Measurements from ENCODE around the gene ARHGAP26. TPM values are rescaled to one million over a fixed set of nuclear protein-coding genes. Genes with fewer than 3 reads are reported as not detected.

The ARHGAP26 gene
- total and polyA plus RNA-seq, 4 donors = 1.8 to 16.7 (median 4.1) TPM

DNA sequence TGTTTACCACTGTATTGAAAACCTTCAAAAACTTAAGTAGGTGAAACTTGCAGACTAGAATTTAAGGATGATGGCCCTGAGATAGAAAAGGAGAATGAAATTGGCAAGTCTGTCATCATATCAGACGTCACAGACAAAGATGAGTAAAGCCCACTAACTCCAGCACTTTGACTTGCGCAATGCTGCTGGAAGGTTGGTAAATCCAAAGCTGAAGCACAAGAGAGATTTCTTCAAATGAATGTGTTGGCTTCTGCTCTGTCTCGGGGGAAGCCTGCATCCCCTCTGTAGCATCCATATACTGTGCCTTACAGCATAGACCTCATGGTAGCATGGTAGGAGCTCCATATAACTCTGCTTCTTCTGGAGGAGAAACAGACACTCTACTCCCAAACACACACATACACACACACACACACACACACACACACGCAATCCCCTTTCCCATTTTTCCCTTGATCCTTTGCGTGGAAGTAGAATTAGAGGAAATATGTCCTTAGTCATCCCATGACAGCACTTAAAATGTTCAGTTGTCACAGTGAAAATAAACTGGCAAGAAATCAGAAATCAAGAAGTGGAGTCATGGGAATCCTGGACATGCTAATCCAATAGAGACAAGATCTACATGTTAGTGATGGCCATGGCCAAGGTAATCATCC, 391.8 kb downstream of the ARHGAP26 start:
- no peaks in the 10 kb centered on the region for H3K27me3 ChIP-seq (ENCODE audit: control insufficient read depth in 4 of 4, insufficient read depth in 4 of 4, low read length in 3 of 4)
- H3K4me3 ChIP-seq (ENCODE audit: low read depth in 1 of 3, low read length in 3 of 3) = no peak overlapping the region
- H3K9ac ChIP-seq (ENCODE audit: low read depth in 1 of 2, low read length in 2 of 2) = no peak overlapping the region
- no peak for TF ChIP-seq NR2F2 (IDR thresholded peaks at IDR 0.05)
- no peak for TF ChIP-seq RXRA (IDR thresholded peaks at IDR 0.05)
- TF ChIP-seq FOXA2 (IDR thresholded peaks at IDR 0.05) = no peak
- TF ChIP-seq GABPA (IDR thresholded peaks at IDR 0.05 in 1 of 2, conservative IDR thresholded peaks at IDR 0.05 in 1 of 2) = no peak
- TF ChIP-seq, protein P1, sequence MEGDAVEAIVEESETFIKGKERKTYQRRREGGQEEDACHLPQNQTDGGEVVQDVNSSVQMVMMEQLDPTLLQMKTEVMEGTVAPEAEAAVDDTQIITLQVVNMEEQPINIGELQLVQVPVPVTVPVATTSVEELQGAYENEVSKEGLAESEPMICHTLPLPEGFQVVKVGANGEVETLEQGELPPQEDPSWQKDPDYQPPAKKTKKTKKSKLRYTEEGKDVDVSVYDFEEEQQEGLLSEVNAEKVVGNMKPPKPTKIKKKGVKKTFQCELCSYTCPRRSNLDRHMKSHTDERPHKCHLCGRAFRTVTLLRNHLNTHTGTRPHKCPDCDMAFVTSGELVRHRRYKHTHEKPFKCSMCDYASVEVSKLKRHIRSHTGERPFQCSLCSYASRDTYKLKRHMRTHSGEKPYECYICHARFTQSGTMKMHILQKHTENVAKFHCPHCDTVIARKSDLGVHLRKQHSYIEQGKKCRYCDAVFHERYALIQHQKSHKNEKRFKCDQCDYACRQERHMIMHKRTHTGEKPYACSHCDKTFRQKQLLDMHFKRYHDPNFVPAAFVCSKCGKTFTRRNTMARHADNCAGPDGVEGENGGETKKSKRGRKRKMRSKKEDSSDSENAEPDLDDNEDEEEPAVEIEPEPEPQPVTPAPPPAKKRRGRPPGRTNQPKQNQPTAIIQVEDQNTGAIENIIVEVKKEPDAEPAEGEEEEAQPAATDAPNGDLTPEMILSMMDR (IDR thresholded peaks at IDR 0.05; ENCODE audit: low read depth, low read length, missing input control) = no peak
- no peak for TF ChIP-seq REST (IDR thresholded peaks at IDR 0.05)
- TF ChIP-seq YY1 (IDR thresholded peaks at IDR 0.05) = no peak
- TF ChIP-seq RAD21 (IDR thresholded peaks at IDR 0.05) = no peak
- no peak for TF ChIP-seq JUND (IDR thresholded peaks at IDR 0.05)
- TF ChIP-seq SP1 (IDR thresholded peaks at IDR 0.05) = no peak
- TF ChIP-seq, protein P2, sequence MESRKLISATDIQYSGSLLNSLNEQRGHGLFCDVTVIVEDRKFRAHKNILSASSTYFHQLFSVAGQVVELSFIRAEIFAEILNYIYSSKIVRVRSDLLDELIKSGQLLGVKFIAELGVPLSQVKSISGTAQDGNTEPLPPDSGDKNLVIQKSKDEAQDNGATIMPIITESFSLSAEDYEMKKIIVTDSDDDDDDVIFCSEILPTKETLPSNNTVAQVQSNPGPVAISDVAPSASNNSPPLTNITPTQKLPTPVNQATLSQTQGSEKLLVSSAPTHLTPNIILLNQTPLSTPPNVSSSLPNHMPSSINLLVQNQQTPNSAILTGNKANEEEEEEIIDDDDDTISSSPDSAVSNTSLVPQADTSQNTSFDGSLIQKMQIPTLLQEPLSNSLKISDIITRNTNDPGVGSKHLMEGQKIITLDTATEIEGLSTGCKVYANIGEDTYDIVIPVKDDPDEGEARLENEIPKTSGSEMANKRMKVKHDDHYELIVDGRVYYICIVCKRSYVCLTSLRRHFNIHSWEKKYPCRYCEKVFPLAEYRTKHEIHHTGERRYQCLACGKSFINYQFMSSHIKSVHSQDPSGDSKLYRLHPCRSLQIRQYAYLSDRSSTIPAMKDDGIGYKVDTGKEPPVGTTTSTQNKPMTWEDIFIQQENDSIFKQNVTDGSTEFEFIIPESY (IDR thresholded peaks at IDR 0.05) = no peak
- TF ChIP-seq HNF4A (conservative IDR thresholded peaks at IDR 0.05) = no peak
- TF ChIP-seq, protein P3, sequence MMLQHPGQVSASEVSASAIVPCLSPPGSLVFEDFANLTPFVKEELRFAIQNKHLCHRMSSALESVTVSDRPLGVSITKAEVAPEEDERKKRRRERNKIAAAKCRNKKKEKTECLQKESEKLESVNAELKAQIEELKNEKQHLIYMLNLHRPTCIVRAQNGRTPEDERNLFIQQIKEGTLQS (IDR thresholded peaks at IDR 0.05) = no peak
- TF ChIP-seq MAX (IDR thresholded peaks at IDR 0.05) = no peak
- TF ChIP-seq TAF1 (conservative IDR thresholded peaks at IDR 0.05) = no peak
- no peak for TF ChIP-seq HNF4G (IDR thresholded peaks at IDR 0.05)
- no peak for TF ChIP-seq FOXA1 (IDR thresholded peaks at IDR 0.05)
- TF ChIP-seq EGR1 (IDR thresholded peaks at IDR 0.05; ENCODE audit: low read depth in 2 of 2) = no peak
- no peak overlapping the region for H3K27ac ChIP-seq (ENCODE audit: low read depth in 1 of 2, low read length in 2 of 2)
- peaks cover 0 to 20% (median 7%) of the 10 kb centered on the region in 4 donors for H3K4me1 ChIP-seq (ENCODE audit: control insufficient read depth in 4 of 4, insufficient read depth in 4 of 4, low read length in 3 of 4)
- H3K36me3 ChIP-seq (ENCODE audit: control insufficient read depth in 4 of 4, insufficient read depth in 3 of 4, low read depth in 1 of 4, low read length in 3 of 4) = no peaks in the 10 kb centered on the region
- no peak for DNase-seq (ENCODE audit: low spot score)
- no peaks in the 10 kb centered on the region for H3K9me3 ChIP-seq (ENCODE audit: control insufficient read depth in 4 of 4, low read length in 3 of 4)
- 83% methylated on average over 5 of the region's 5 CpGs for WGBS

Data from liver (tissue), 9 donors.